T-helper 9 cell (primary cell): ENCODE results near the gene COL5A1.

Experiments used
- DNase-seq: peaks from one replicate; pipeline ENCODE4 v3.0.0-alpha.2; 2020

The COL5A1 gene

DNA sequence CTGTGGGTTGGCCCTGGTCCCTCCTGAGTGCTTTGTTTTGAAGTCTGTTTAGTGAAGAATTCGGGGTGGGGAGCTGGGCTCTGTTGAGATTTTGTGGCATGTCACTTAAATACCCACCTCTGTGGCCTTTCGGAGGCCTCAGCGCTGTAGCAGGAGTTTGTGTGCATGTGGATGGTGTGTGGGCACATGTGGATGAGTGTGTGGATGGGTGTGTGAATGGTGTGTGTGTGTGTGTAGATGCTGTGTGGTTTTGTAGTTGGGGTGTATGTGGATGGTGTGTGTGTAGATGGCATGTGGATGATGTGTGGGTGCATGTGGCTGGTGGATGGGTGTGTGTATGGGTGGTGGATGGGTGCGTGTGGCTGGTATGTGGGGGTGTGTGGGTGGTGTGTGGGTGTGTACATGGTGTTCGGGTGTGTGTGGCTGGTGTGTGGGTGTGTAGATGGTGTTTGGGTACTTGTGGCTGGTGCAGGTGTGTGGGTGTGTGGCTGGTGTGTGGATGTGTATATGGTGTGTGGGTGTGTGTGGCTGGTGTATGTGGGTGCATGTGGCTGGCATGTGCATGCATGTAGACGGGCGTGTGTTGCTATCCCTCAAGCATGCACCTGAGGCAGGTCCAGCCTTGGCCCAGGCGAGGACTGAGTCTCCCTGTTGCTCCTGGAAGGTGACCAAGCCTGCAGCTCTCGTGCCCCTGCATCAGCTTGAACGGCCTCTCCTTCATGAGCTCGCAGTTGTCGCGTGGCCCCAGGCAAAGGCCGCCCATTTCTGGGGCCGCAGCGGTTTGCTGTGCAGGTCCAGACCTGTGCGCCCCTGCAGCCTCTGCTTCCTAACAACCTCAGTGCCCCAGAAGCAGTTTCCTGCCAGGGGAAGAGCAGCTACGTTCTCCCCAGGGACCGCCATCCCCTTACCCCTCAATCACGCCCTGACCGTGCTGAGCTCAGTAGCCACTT is 185.0 kb downstream of the COL5A1 start:
- DNase-seq, result no peak

GRCh38 chr9:134827559-134827958 is 186.0 kb downstream of the COL5A1 start:
- no peak for DNase-seq

DNA sequence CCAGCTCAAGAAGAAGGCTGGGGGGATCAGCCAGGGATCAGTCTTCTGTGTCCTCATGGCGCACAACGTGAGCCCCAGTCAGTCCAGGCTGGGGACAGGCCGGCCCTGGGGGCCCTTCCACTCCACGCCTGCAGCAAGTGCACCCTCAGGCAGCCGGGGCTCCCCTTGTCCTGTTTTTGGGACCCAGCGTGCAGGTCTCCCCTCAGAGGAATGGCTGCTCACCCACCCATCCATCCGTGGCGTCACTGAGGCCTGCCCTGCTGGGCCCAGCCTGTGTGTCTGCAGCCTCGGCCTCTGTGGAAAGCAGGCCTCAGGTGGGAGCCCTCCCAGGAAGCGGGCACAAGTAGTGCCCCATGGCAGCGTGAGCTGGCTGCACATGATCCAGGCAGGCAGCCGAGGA is 186.4 kb downstream of the COL5A1 start:
- no peak for DNase-seq

GRCh38 chr9:134828892-134829291 is 187.3 kb downstream of the COL5A1 start:
- DNase-seq, result no peak

DNA sequence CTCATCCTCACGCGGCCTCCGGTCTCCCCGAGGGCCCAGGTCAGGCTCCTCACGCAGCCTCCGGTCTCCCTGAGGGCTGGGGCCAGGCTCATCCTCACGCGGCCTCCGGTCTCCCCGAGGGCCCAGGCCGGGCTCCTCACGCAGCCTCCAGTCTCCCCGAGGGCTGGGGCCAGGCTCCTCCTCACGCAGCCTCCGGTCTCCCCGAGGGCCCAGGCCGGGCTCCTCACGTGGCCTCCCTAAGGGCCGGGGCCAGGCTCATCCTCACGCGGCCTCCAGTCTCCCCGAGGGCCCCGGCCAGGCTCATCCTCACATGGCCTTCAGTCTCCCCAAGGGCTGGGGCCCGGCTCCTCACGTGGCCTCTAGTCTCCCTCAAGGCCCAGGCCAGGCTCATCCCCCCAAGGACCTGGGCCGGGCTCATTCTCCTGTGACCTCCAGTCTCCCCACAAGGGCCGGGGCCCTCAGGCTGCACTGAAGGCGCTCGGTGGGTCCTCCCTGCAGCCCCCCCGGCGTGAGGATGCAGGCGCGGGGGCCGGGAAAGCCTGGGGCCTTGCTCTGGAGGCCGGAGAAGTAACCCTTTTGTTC is 187.8 kb downstream of the COL5A1 start:
- no peak for DNase-seq

GRCh38 chr9:134830126-134830525 is 188.5 kb downstream of the COL5A1 start:
- DNase-seq, result no peak

- no peak for DNase-seq
Observed at GRCh38 chr9:134830926-134831720, 189.5 kb downstream of the COL5A1 start.

GRCh38 chr9:134832471-134832870 is 190.9 kb downstream of the COL5A1 start:
- DNase-seq, result no peak

DNA sequence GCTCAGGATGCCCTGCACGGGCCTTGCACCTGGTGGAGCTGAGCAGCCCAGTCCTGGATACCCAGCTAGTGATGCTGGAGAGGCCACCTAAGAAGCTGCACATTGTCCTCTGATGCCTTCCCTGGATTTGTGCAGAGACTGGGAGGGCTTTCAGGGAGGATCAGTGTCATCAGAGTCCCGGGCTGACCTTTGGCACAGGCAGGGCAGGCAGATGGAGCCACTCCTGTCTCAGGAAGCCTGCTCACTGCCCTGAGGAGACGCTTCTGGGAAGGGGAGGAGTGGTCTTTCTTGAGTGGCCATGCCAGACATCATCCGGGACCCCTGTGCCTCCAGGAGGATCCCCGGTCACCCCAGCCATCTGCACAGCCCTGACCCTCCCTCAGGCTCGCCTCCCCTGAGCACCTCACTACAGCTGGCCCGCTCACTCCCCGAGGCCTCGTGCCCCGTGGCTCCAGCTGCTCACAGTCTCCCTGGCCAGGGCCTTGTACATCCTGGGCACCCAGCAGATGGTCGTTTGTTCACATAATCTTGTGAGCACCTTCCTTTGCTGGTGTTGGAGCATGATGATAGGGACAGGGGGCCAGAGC is 191.8 kb downstream of the COL5A1 start:
- DNase-seq, result no peak

GRCh38 chr9:134834217-134834956 is 192.8 kb downstream of the COL5A1 start:
- no peak for DNase-seq

GRCh38 chr9:134834957-134835419 is 193.4 kb downstream of the COL5A1 start:
- DNase-seq, result no peak

- DNase-seq, result no peak
Observed at GRCh38 chr9:134835448-134835847, 193.8 kb downstream of the COL5A1 start.

DNA sequence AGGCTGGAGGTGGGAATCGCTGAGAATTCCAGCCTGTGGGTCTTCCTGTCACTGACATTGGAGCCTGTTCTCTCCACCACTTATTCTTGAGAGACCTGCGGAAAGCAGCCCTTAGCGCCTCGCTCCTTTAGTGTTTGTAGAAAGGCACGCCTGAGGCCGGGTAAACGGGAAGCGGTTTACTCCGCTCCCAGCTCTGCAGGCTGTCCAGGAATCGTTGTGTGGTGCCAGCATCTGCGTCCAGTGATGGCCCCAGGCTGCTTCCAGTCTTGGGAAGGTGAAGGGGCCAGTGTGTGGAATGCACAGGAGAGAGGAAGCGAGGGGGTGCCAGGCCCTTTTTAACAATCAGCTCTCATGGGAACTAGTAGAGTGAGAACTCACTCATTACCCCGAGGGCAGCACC is 194.4 kb downstream of the COL5A1 start:
- DNase-seq, result no peak

DNA sequence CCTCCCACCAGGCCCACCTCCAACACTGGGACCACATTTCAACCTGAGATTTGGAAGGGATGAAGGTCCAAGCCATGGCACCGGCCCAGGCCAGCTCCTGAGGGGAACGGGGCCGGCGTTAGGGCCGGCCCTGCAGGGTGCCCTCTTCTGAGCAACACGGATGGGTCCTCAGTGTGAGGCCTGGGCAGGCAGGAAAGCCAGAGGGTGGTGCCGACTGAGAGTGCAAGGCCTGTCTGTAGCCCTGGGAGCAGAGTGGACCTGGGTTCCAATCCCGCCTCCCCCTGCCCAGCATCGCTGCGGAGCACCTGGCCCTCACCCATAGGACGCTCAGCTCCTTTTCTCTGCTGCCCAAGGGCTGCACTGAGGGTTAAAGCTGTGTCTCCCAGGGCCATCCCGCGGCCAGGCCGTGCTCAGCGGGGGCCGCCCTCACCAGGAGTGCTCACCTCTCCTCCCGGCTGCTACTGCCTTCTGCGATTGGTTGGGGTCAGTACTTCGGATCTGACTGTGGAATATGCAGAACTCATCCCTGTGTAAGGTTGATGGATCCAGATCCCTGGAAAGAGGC is 194.9 kb downstream of the COL5A1 start:
- DNase-seq, result no peak

DNA sequence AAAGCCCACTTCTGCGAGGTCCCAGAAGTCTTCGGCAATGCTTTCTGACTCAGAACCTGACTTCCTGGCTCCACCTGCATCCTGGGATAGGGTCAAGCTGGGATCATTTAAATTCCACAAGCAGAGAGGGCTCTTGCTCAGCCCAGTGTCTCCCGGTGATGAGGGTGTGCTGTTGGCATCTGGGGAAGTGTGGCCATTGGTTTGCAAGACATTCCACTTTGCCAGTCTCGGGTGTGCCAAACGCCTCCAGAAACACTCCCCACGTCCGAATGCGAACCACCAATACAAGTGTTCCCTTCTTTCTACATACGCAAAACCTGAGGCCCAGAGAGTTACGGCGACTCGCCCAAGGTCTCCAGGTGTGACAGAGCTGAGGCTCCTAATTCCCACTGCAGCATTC is 195.9 kb downstream of the COL5A1 start:
- DNase-seq, result no peak

DNA sequence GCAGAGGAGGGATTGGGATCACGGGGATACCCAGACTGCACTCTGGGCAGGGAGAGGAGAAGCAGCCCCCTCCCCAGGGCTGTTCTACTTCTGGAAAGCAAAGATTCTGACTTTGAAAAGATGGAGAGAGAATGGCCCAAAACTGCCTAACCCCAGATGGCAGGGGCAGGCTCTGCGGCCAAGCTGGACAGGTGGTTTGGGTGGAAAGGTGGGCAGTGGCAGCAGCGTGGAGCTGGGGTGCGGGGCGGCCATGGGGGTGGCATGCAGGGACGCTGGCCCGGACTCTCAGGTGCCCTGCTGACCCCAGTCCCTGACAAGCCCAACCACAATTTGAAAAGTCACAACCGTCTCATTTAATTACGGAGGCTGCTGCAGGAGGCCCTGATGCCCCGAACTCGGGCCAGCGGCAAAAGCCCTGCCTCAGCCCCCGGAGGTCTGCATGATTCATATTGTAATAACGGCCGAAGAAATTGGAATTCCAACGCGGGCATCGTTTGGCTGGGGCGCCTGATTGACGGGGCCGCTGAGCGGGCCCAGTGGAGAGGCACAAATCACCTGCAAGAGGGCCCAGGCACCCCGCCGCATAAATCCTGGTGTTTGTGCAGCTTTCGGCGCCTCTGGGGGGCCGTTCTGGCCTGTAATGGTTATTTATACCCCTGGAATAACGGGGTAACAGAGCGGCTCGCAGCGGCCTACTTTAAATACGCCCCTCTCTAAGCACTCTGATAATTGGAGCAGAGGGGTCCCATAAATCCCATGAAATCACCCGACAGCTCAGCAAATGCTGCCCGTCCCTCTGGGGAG is 197.2 kb downstream of the COL5A1 start:
- DNase-seq, result no peak

DNA sequence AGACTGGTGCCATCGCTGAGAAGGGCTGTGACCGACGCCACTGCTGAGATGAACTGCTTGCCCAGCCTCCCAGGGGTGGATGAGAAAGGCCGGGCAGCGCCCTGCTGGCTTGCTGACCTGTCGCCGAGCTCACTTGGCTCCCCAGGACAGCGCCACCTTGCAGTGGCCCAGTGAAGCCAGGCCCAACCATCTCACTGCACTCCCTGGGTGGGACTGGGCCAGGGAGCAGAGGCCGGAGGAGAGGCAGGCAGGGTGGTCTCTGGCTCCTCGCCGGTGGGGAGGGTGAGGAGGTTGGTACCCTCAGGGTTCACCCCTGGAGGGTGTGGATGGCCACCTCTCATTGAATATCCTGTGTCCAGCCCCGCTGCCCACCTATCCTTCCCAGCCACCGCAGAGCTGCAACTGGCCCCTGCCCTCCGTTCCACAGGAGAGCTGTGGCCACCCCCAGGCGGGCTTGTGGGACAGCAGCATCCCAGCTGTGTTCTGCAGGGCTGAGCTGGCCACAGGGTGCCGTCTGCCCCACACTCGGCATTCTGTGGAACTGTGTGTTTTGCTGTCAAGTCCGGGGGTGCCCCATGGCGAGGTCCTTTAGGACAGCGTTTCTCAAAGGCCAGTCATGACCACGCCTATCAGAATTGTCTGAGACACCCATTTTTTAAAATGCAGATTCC is 198.0 kb downstream of the COL5A1 start:
- DNase-seq, result no peak

- no peak for DNase-seq
Observed at GRCh38 chr9:134840511-134840910, 198.9 kb downstream of the COL5A1 start.

DNA sequence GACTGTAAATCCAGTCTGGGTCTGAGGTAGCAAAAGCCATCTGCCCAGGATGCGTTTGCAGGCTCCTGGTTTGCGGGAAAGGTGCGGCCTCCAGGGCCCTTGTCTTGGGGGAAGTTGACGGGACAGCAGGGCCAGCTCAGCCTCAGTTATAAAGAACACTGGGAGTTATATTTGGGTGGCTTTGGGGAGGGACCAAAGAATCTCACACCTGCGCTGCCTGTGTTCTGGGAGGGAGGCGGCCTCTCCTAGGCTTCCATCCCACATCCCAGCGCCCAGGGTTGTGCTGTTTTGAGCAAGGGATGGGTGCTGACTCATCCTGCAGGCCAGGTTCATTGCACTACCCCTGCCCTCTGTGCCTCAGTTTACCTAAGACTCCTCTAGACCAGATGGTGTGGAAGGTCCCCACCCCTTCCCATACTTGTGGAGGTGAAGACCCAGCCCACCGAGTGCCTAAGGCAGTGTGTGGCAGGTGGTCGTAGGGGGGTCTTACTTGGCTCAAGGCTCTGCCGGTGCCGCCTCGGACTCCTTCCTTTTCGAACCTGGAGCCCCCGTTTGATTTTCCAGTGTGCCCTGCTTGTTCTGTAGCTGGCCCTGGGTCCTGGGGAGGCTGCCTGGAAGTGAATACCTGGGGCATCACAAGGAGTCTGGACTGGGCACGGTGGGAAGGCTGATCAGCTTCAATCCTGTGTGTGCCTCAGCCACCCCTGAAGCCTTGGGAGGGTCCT is 199.7 kb downstream of the COL5A1 start:
- no peak for DNase-seq

GRCh38 chr9:134842321-134842720 is 200.7 kb downstream of the COL5A1 start:
- DNase-seq, result no peak
